A549 (cell line): ENCODE data around the gene LCOR. TPM values are rescaled to one million over a fixed set of nuclear protein-coding genes. Genes with fewer than 3 reads are reported as not detected.

Experiments used
- ATAC-seq, 2 experiments: fragments of 200-7000 bp in 1 of 2; fragments of >200 bp in 1 of 2; cut with Nextera tagmentation in 1 of 2; cut with Tn5 transposase in 1 of 2; 3 replicates each; pipeline versions ENCODE4 v1.8.0 to v1.9.1; 2018 to 2020; ENCODE audit warnings: mild to moderate bottlenecking in 1 of 2, moderate library complexity in 1 of 2
- CTCF ChIA-PET: fragments of 300-600 bp; sonication (Branson Sonifier 250); formaldehyde crosslinking; extraction: SDS; loops from one replicate; lab custom pipeline; 2021; ENCODE audit warnings: antibody characterized with exemption, inconsistent platforms; lab: Yijun Ruan, JAX
- POLR2A ChIA-PET: fragments of 350-600 bp; formaldehyde crosslinking; extraction: SDS; loops from one replicate; lab custom pipeline; 2021; ENCODE audit warnings: antibody characterized with exemption, inconsistent platforms; lab: Yijun Ruan, JAX
- DNase-seq, 2 experiments: peaks; one replicate each; pipeline versions ENCODE4 v3.0.0 to v3.0.0-alpha.2; 2011 to 2016; ENCODE audit warnings: low read depth in 1 of 2, low spot score in 1 of 2
- FAIRE-seq: peaks from 2 replicates; lab custom pipeline; 2011; peaks lifted over from hg19 to GRCh38; lab: Jason Lieb, UNC
- H3K27ac ChIP-seq, 2 experiments: fragments of >200 bp; sonication (Bioruptor Twin); formaldehyde crosslinking; 3 replicates each; pipeline ENCODE4 v1.5.1; 2016 to 2017
- H3K4me1 ChIP-seq: fragments of >200 bp; sonication (Bioruptor Twin); formaldehyde crosslinking; 3 replicates; pipeline ENCODE4 v1.6.1; 2016
- H3K4me2 ChIP-seq: fragments of >200 bp; sonication (Bioruptor Twin); formaldehyde crosslinking; 3 replicates; pipeline ENCODE4 v1.6.1; 2016
- H3K4me3 ChIP-seq: fragments of >200 bp; sonication (Bioruptor Twin); formaldehyde crosslinking; 3 replicates; pipeline ENCODE4 v1.5.1; 2016
- H3K9me3 ChIP-seq: fragments of >200 bp; sonication (Bioruptor Twin); formaldehyde crosslinking; 3 replicates; pipeline ENCODE4 v1.6.1; 2016
- FOXS1 ChIP-seq: fragments of 250-450 bp; sonication (Bioruptor Pico); IDR thresholded peaks from 2 replicates; pipeline ENCODE4 v1.5.0; 2020; ENCODE audit warnings: mild to moderate bottlenecking, moderate library complexity
- HES2 ChIP-seq: fragments of >200 bp; sonication (Bioruptor Twin); formaldehyde crosslinking; IDR thresholded peaks from 2 replicates; pipeline ENCODE4 v1.6.1; 2016
- HEYL ChIP-seq: fragments of 250-450 bp; sonication (Bioruptor Pico); IDR thresholded peaks from 2 replicates; pipeline ENCODE4 v1.8.0; 2021; ENCODE audit warnings: mild to moderate bottlenecking, moderate library complexity
- HOXB13 ChIP-seq: fragments of 250-450 bp; sonication (Bioruptor Pico); IDR thresholded peaks from 2 replicates; pipeline ENCODE4 v1.5.0; 2020; ENCODE audit warnings: low read depth, mild to moderate bottlenecking, moderate library complexity
- JUN ChIP-seq, 2 experiments: fragments of >200 bp; sonication (Bioruptor Twin); formaldehyde crosslinking; IDR thresholded peaks; 2 replicates in 1 of 2; 3 replicates in 1 of 2; pipeline ENCODE4 v1.6.1; 2016 to 2017
- MAZ ChIP-seq: fragments of 150-350 bp; IDR thresholded peaks from 2 replicates; pipeline ENCODE4 v1.6.1; 2014; ENCODE audit warnings: antibody characterized with exemption, low read depth, low read length, borderline replicate concordance
- NFE2L2 ChIP-seq: fragments of 150-350 bp; conservative IDR thresholded peaks from 2 replicates; pipeline ENCODE4 v1.6.1; 2014; ENCODE audit warnings: low read length
- NR3C1 ChIP-seq: fragments of >200 bp; sonication (Bioruptor Twin); formaldehyde crosslinking; IDR thresholded peaks from 3 replicates; pipeline ENCODE4 v1.6.1; 2017
- RAD21 ChIP-seq, 2 experiments: fragments of >200 bp in 1 of 2; sonication (Bioruptor Twin) in 1 of 2; formaldehyde crosslinking in 1 of 2; IDR thresholded peaks in 1 of 2; conservative IDR thresholded peaks in 1 of 2; 2 replicates in 1 of 2; 3 replicates in 1 of 2; pipeline ENCODE4 v1.6.1; 2012 to 2018; ENCODE audit warnings: inconsistent platforms in 1 of 2
- REST ChIP-seq: fragments of 200-600 bp; sonication (generic); IDR thresholded peaks from 2 replicates; pipeline ENCODE4 v1.6.1; 2016; ENCODE audit warnings: antibody characterized with exemption, mild to moderate bottlenecking, moderate library complexity
- SREBF2 ChIP-seq: fragments of 450-650 bp; IDR thresholded peaks from 2 replicates; pipeline ENCODE4 v1.6.1; 2014; ENCODE audit warnings: mild to moderate bottlenecking, moderate library complexity
- TFCP2L1 ChIP-seq: fragments of 250-450 bp; sonication (Bioruptor Pico); IDR thresholded peaks from 2 replicates; pipeline ENCODE4 v1.5.0; 2021; ENCODE audit warnings: mild to moderate bottlenecking
- USF2 ChIP-seq: fragments of 450-650 bp; IDR thresholded peaks from 2 replicates; pipeline ENCODE4 v1.6.1; 2014; ENCODE audit warnings: antibody characterized with exemption
- ZFP36 ChIP-seq: fragments of 450-650 bp; IDR thresholded peaks from 2 replicates; pipeline ENCODE4 v1.6.1; 2014; ENCODE audit warnings: borderline replicate concordance; ENCODE audit not compliant: partially characterized antibody
- WGBS: methylation state at CpG from one replicate; pipeline ENCODE4 v1.1.6; 2017; ENCODE audit errors: missing lambda C conversion rate; 5-methylcytosine and 5-hydroxymethylcytosine counted together
- polyA plus RNA-seq, 4 experiments: library from polyadenylated mRNA; depleted of rRNA in 3 of 4; stranded (reverse); fragments of >200 nt; fragmentation: RNase III in 1 of 4; extraction: RNeasy Plus Mini Kit Qiagen cat#74134 plus additional on column Dnase treatment in 1 of 4; gene quantifications; 2 replicates in 3 of 4; 3 replicates in 1 of 4; pipeline ENCODE4 v1.2.3, GENCODE V29; 2011 to 2017

Gene LCOR
- polyA plus RNA-seq, 2 of the 4 experiments (the other 2 are of a cell fraction), result 4.8 to 17.6 TPM

- no peak; a peak in 1 of 6 replicates for ATAC-seq
- H3K27ac ChIP-seq, result no peak overlapping the region
- ChIA-PET CTCF (interaction anchor here (1.1 to 1.3 kb wide), 2 partner anchors 9 to 54 kb away, joined by 3 to 4 read pairs; no protein-coding TSS in a partner anchor), POLR2A (no interaction called here)
- no peak for TF ChIP-seq SREBF2
- no peak for TF ChIP-seq NR3C1
- no peak for TF ChIP-seq HOXB13
- no peak for TF ChIP-seq USF2
- no peak for TF ChIP-seq HES2
- no peak for TF ChIP-seq FOXS1 (CRISPR knock-in tag)
- TF ChIP-seq ZFP36, result no peak
- no peak overlapping the region for H3K4me2 ChIP-seq
- whole genome bisulfite sequencing, result 81% methylated on average over 13 of the region's 18 CpGs
- DNase-seq, result no peak
- H3K9me3 ChIP-seq, result no peaks in the 10 kb centered on the region
- H3K4me1 ChIP-seq, result peaks cover 7% of the 10 kb centered on the region
- FAIRE-seq, result no peak
- H3K4me3 ChIP-seq, result no peak overlapping the region
Measured at GRCh38 chr10:97018251-97019212, 186.4 kb downstream of the LCOR start.

- WGBS, result 76% methylated on average over 12 of the region's 12 CpGs
- Histone ChIP-seq H3K27ac (no peak overlapping the region), H3K4me2 (no peak overlapping the region), H3K4me1 (peaks cover 15% of the 10 kb centered on the region), H3K4me3 (no peak overlapping the region), H3K9me3 (no peaks in the 10 kb centered on the region)
- CTCF ChIA-PET, result interaction anchor here (1.3 to 2.1 kb wide), 3 partner anchors 18 to 191 kb away, joined by 3 to 12 read pairs (median 3); no protein-coding TSS in a partner anchor
- FAIRE-seq (no peak), DNase-seq (no peak), ATAC-seq (no peak)
- no peak for TF ChIP-seq HES2
- no peak for TF ChIP-seq MAZ
- TF ChIP-seq JUN (IDR thresholded peaks at IDR 0.05), result no peak
- no peak for TF ChIP-seq ZFP36
- no peak for TF ChIP-seq TFCP2L1 (CRISPR knock-in tag)
- TF ChIP-seq RAD21 (conservative IDR thresholded peaks at IDR 0.05 in 1 of 2, IDR thresholded peaks at IDR 0.05 in 1 of 2), result no peak
- TF ChIP-seq REST, result no peak
- no peak for TF ChIP-seq NFE2L2
- TF ChIP-seq HEYL (CRISPR knock-in tag), result no peak
- POLR2A ChIA-PET, result no interaction called here
Measured at GRCh38 chr10:97019213-97019844, 187.2 kb downstream of the LCOR start.
